HepG2 (cell line): ENCODE measurements around the gene ZFAND3. TPM values are rescaled to one million over a fixed set of nuclear protein-coding genes. Genes with fewer than 3 reads are reported as not detected.

ENCODE experiments used
- ATAC-seq: fragments of 200-7000 bp; cut with Tn5 transposase; 3 replicates; pipeline ENCODE4 v1.9.1; 2020; ENCODE audit warnings: mild to moderate bottlenecking, moderate library complexity
- BruUV-seq: library from RNA; stranded (reverse); fragments of 400-500 nt; replicated peaks from 2 replicates; lab custom pipeline; 2021; lab: Mats Ljungman, UMichigan
- CTCF ChIA-PET: fragments of 300-600 bp; formaldehyde crosslinking; extraction: SDS; loops from one replicate; lab custom pipeline; 2021; ENCODE audit warnings: low total read pairs, inconsistent platforms, low intra/inter-chr PET ratio; lab: Yijun Ruan, JAX
- POLR2A ChIA-PET: fragments of 350-600 bp; sonication (Branson Sonifier 250); formaldehyde crosslinking; loops from one replicate; lab custom pipeline; 2020; ENCODE audit warnings: antibody characterized with exemption, inconsistent platforms; lab: Yijun Ruan, JAX
- DNase-seq: peaks from one replicate; pipeline ENCODE4 v3.0.0-alpha.2; 2015; ENCODE audit warnings: low spot score
- FAIRE-seq: peaks from 3 replicates; lab custom pipeline; 2011; peaks lifted over from hg19 to GRCh38; lab: Jason Lieb, UNC
- H2AFZ ChIP-seq: one replicate; pipeline ENCODE4 v1.6.1; 2011; ENCODE audit warnings: low read length, inconsistent platforms
- H3K27ac ChIP-seq: fragments of 300-600 bp; 3 replicates; pipeline ENCODE4 v1.8.0; 2011; ENCODE audit warnings: mixed run types, mild to moderate bottlenecking, mixed read lengths, low read length, inconsistent platforms; ENCODE audit not compliant: insufficient read depth; ENCODE audit errors: extremely low read length
- H3K27me3 ChIP-seq, 2 experiments: fragments of 200-600 bp in 1 of 2; 2 replicates in 1 of 2; 3 replicates in 1 of 2; pipeline versions ENCODE4 v1.6.0 to v1.8.0; 2011; ENCODE audit warnings: low read length in 2 of 2, mild to moderate bottlenecking in 2 of 2, moderate library complexity in 2 of 2, inconsistent platforms in 1 of 2; ENCODE audit not compliant: insufficient read depth in 2 of 2, control insufficient read depth in 1 of 2
- H3K36me3 ChIP-seq, 2 experiments: fragments of 200-600 bp in 1 of 2; replicated peaks in 1 of 2; 2 replicates in 1 of 2; 3 replicates in 1 of 2; pipeline versions ENCODE4 v1.5.1 to v1.8.0; 2011; ENCODE audit warnings: low read length in 2 of 2, inconsistent platforms in 1 of 2; ENCODE audit not compliant: insufficient read depth in 2 of 2, control insufficient read depth in 1 of 2
- H3K4me1 ChIP-seq: 2 replicates; pipeline ENCODE4 v1.5.1; 2012; ENCODE audit warnings: low read length, inconsistent platforms; ENCODE audit not compliant: insufficient read depth
- H3K4me2 ChIP-seq: 2 replicates; pipeline ENCODE4 v1.6.0; 2011; ENCODE audit warnings: low read depth, low read length, inconsistent platforms
- H3K4me3 ChIP-seq, 3 experiments: fragments of 200-600 bp in 1 of 3; sonication (generic), shearing (Covaris generic) in 1 of 3; replicated peaks in 1 of 3; 2 replicates each; pipeline ENCODE4 v1.5.1; 2011 to 2016; ENCODE audit warnings: low read length in 3 of 3, inconsistent platforms in 2 of 3, low read depth in 2 of 3, mild to moderate bottlenecking in 2 of 3, control low read depth in 1 of 3, mixed read lengths in 1 of 3; ENCODE audit not compliant: insufficient read depth in 1 of 3
- H3K79me2 ChIP-seq: one replicate; pipeline ENCODE4 v1.6.1; 2011; ENCODE audit warnings: low read length, inconsistent platforms; ENCODE audit not compliant: insufficient read depth
- H3K9ac ChIP-seq: 2 replicates; pipeline ENCODE4 v1.6.0; 2011; ENCODE audit warnings: mild to moderate bottlenecking, low read depth, low read length, inconsistent platforms; ENCODE audit not compliant: insufficient read depth
- H3K9me3 ChIP-seq: 2 replicates; pipeline ENCODE4 v1.5.1; 2012; ENCODE audit warnings: mild to moderate bottlenecking, low read length
- H4K20me1 ChIP-seq: 2 replicates; pipeline ENCODE4 v1.6.0; 2011; ENCODE audit warnings: inconsistent platforms, mild to moderate bottlenecking, low read length, moderate library complexity; ENCODE audit not compliant: insufficient read depth
- HNF4G ChIP-seq, 2 experiments: sonication (generic) in 1 of 2; formaldehyde crosslinking in 1 of 2; IDR thresholded peaks; 2 replicates each; pipeline versions ENCODE4 v1.4.0 to v1.6.1; 2011 to 2020; ENCODE audit warnings: borderline replicate concordance in 2 of 2, low read depth in 2 of 2, mild to moderate bottlenecking in 2 of 2, low read length in 1 of 2, missing genetic modification reagents in 1 of 2, moderate library complexity in 1 of 2
- MAFF ChIP-seq: IDR thresholded peaks from 2 replicates; pipeline ENCODE4 v1.6.1; 2011; ENCODE audit warnings: low read depth, low read length, improper control_type of control experiment
- MAFK ChIP-seq, 2 experiments: IDR thresholded peaks in 1 of 2; conservative IDR thresholded peaks in 1 of 2; 2 replicates each; pipeline ENCODE4 v1.6.1; 2011; ENCODE audit warnings: improper control_type of control experiment in 2 of 2, low read length in 2 of 2
- RBAK ChIP-seq: sonication (generic); formaldehyde crosslinking; IDR thresholded peaks from 2 replicates; pipeline ENCODE4 v1.5.1; 2020; ENCODE audit warnings: mild to moderate bottlenecking, missing genetic modification reagents
- TFDP1 ChIP-seq: IDR thresholded peaks from 2 replicates; pipeline ENCODE4 v1.6.1; 2016; ENCODE audit warnings: missing compliant biosample characterization, missing genetic modification reagents, borderline replicate concordance
- ZNF503 ChIP-seq: sonication (generic); formaldehyde crosslinking; IDR thresholded peaks from 2 replicates; pipeline ENCODE4 v1.4.0; 2020; ENCODE audit warnings: missing genetic modification reagents
- WGBS: methylation state at CpG from one replicate; pipeline ENCODE4 v1.1.6; 2017; ENCODE audit warnings: low lambda C conversion rate; 5-methylcytosine and 5-hydroxymethylcytosine counted together
- in situ Hi-C: cut with HindIII; loops from 2 replicates; pipeline ENCODE4 v1.10.0; 2017; ENCODE audit warnings: low pct_unique_long_range_greater_than_20kb; ENCODE audit not compliant: extremely low pct_ligation_motif_present
- intact Hi-C: fragments of 100-400 bp; cut with micrococcal nuclease; formaldehyde crosslinking; loops from one replicate; pipeline ENCODE4 v1.10.0; 2022; ENCODE audit not compliant: unreplicated experiment
- polyA plus RNA-seq, 8 experiments: library from polyadenylated mRNA; depleted of rRNA in 3 of 8; stranded (reverse) in 7 of 8; unstranded in 1 of 8; fragments of >200 nt; fragmentation: Illumina TruSeq in 4 of 8; extraction: Trizol in 4 of 8; gene quantifications; 2 replicates each; pipeline versions ENCODE4 v1.2.1 to v1.2.3, GENCODE V29; 2011 to 2016; ENCODE audit warnings: low read depth in 4 of 8, missing spikeins in 1 of 8, mixed read lengths in 1 of 8; ENCODE audit not compliant: insufficient read depth in 1 of 8
- total RNA-seq, 5 experiments: library from RNA; depleted of rRNA; stranded (reverse); fragments of >200 nt; fragmentation: Illumina TruSeq; extraction: Trizol; gene quantifications; 2 replicates each; pipeline ENCODE4 v1.2.3, GENCODE V29; 2016; ENCODE audit warnings: low read depth in 1 of 5

The ZFAND3 gene
- total and polyA plus RNA-seq, 2 of the 13 experiments (the other 11 are each of a cell fraction or from before 2014, with no cell fraction given) = 16.4 to 17.1 TPM

- intact Hi-C loops = no loop called here
- Histone ChIP-seq H3K4me1 (peaks cover 3% of the 10 kb centered on the region; the same call in 1 of the 2 replicates), H3K9ac (no peak overlapping the region), H3K79me2 (peaks cover 12% of the 10 kb centered on the region), H3K4me2 (no peak overlapping the region), H3K4me3 (no peak overlapping the region), H3K27ac (no peak overlapping the region), H2AFZ (no peak overlapping the region), H3K9me3 (no peaks in the 10 kb centered on the region), H3K36me3 (no peaks in the 10 kb centered on the region; a peak in 1 of 5 replicates), H4K20me1 (0 out of 2 replicates have a peak, but pooled peaks cover 3% of the 10 kb centered on the region), H3K27me3 (no peaks in the 10 kb centered on the region)
- ATAC-seq = no peak
- BruUV-seq = no TSS peak
- in situ Hi-C loops = no loop called here
- POLR2A ChIA-PET = no interaction called here
- FAIRE-seq = no peak
- no peak for DNase-seq
- CTCF ChIA-PET = no interaction called here
- TF ChIP-seq RBAK (CRISPR knock-in tag) = no peak
- no peak for TF ChIP-seq HNF4G (IDR thresholded peaks at IDR 0.05; ENCODE audit: borderline replicate concordance, low read depth, low read length)
- no peak for TF ChIP-seq HNF4G (CRISPR knock-in tag; IDR thresholded peaks at IDR 0.05; ENCODE audit: borderline replicate concordance, low read depth)
- no peak for TF ChIP-seq TFDP1
Measured at GRCh38 chr6:37938909-37939308, 119.4 kb downstream of the ZFAND3 start.

- Histone ChIP-seq H3K79me2 (peaks cover 18% of the 10 kb centered on the region), H3K9me3 (no peaks in the 10 kb centered on the region), H3K4me3 (no peak overlapping the region), H3K27me3 (no peaks in the 10 kb centered on the region), H3K4me2 (no peak overlapping the region), H3K36me3 (no peaks in the 10 kb centered on the region; a peak in 1 of 5 replicates), H2AFZ (no peak overlapping the region), H3K4me1 (no peaks in the 10 kb centered on the region), H3K9ac (no peak overlapping the region), H4K20me1 (0 out of 2 replicates have a peak, but pooled peaks cover 3% of the 10 kb centered on the region), H3K27ac (no peak overlapping the region)
- DNase-seq (no peak), ATAC-seq (no peak), FAIRE-seq (no peak)
- intact Hi-C loops (no loop called here), in situ Hi-C loops (no loop called here)
- over 99% methylated on average over 3 of the region's 3 CpGs for WGBS
- CTCF ChIA-PET = no interaction called here
- POLR2A ChIA-PET = no interaction called here
- no TSS peak for BruUV-seq
- TF ChIP-seq MAFF (0 out of 2 replicates have a peak, but pooled peaks have one; percentile 20), MAFK (conservative IDR thresholded peaks at IDR 0.05 in 1 of 2, IDR thresholded peaks at IDR 0.05 in 1 of 2; ENCODE audit: low read length in 2 of 2) (peak in 1 of 2 experiments; percentile 59; a peak in 2 of 4 replicates), ZNF503 (CRISPR knock-in tag) (no peak)
Measured at GRCh38 chr6:37940074-37940847, 120.7 kb downstream of the ZFAND3 start.
